ENCODE results near the gene MCHR2. TPM values are rescaled to one million over a fixed set of nuclear protein-coding genes. Genes with fewer than 3 reads are reported as not detected.

MCHR2 gene
- total RNA-seq, 4 donors from 2014 or later: not detected

DNA sequence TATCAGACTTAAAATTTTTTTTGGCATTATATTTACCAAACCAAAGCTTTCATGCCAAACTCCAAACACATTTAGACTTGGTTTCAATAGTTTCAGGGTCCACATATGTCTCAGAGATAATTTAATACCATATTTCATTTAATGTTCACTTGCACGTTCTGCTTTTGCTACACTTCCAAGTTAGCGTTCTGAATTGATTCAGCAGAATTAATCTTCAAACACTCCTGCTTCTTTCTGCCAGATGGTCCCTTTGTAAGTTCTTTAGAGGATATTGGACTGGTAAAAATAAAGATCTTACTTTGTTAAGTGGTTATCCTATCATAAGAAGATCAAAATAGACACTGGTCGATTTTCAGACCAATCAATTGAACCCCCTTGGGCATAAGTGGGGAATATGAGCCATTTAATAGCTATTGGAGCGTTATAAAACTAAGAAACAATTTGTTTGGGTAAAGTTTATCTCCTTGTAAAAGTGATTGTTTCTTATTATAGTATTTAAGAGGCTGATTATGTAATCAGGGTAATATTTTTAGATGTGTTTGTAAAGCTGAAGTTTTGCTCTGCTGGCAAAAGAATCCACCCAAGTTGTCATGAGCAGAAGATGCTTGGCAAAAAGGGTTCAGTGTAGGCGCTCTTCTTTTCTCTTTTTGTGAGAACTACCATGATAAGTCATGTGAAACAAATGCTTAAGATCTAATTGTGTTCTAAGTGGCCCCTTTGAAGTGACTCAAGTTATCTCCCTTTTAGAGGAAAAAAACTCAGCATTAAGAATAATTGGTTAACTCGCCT, 92.2 kb downstream of the MCHR2 start:
- Histone ChIP-seq H3K27me3 (no peaks in the 10 kb centered on the region), H3K4me3 (no peak overlapping the region), H3K27ac (no peak overlapping the region), H3K36me3 (no peaks in the 10 kb centered on the region), H3K4me1 (no peaks in the 10 kb centered on the region), H3K9me3 (no peaks in the 10 kb centered on the region)
- TF ChIP-seq POLR2A (IDR thresholded peaks at IDR 0.05): no peak
- TF ChIP-seq, protein P1, sequence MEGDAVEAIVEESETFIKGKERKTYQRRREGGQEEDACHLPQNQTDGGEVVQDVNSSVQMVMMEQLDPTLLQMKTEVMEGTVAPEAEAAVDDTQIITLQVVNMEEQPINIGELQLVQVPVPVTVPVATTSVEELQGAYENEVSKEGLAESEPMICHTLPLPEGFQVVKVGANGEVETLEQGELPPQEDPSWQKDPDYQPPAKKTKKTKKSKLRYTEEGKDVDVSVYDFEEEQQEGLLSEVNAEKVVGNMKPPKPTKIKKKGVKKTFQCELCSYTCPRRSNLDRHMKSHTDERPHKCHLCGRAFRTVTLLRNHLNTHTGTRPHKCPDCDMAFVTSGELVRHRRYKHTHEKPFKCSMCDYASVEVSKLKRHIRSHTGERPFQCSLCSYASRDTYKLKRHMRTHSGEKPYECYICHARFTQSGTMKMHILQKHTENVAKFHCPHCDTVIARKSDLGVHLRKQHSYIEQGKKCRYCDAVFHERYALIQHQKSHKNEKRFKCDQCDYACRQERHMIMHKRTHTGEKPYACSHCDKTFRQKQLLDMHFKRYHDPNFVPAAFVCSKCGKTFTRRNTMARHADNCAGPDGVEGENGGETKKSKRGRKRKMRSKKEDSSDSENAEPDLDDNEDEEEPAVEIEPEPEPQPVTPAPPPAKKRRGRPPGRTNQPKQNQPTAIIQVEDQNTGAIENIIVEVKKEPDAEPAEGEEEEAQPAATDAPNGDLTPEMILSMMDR (IDR thresholded peaks at IDR 0.05 in 4 of 5, conservative IDR thresholded peaks at IDR 0.05 in 1 of 5): no peak
- no peak for DNase-seq
- in situ Hi-C loops (cut with MboI; ENCODE audit: low sequenced_read_pairs in 4 of 4) (no loop called here), intact Hi-C loops (cut with DNase I; ENCODE audit: low total_unique reads) (no loop called here)
- no peak for ATAC-seq

DNA sequence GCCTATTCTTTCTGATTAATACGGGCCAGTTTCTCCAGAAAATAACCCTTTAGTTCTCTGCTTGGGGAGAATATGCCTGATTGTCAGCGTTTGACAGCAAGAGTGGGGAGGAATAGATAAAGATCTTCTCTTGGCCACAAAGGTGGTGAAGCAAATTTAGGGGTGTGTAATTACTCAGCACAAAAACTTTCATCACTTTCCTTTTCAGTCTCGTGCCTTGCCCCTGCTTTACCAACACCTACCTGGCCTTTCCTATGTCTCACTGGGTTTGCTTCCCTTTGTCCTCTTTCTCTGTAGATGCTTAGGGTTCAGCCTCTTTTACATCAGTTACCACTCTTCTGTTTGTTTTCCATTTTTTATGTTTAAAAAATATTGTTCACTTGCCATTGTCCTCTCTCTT, 99.2 kb downstream of the MCHR2 start:
- TF ChIP-seq, protein P1 (IDR thresholded peaks at IDR 0.05 in 4 of 5, conservative IDR thresholded peaks at IDR 0.05 in 1 of 5): no peak
- TF ChIP-seq POLR2A (IDR thresholded peaks at IDR 0.05): no peak
- intact Hi-C loops (cut with DNase I; ENCODE audit: low total_unique reads) (no loop called here), in situ Hi-C loops (cut with MboI; ENCODE audit: low sequenced_read_pairs in 4 of 4) (no loop called here)

DNA sequence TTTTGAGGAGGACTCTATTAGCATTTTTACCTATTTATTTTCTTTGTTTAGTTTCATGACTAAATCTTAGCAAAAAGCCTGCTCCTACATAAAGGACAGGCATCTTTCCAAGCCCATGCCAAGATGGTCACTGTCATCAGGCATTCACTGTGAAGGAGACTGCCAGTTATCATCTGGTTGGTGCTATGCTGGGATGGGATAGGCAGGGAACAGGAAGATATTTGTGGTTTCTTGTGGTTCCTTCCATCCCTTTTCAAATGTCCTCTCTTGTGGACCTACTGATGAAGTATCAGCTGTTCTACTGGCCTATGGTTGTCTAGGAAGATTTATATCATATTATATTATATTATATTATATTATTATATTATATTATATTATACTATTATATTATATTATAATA, 107.0 kb downstream of the MCHR2 start:
- Histone ChIP-seq H3K27me3 (no peaks in the 10 kb centered on the region), H3K4me3 (no peak overlapping the region), H3K4me1 (no peaks in the 10 kb centered on the region), H3K9me3 (no peaks in the 10 kb centered on the region), H3K27ac (no peak overlapping the region), H3K36me3 (no peaks in the 10 kb centered on the region)
- DNase-seq (no peak), ATAC-seq (no peak)
- TF ChIP-seq, protein P1 (IDR thresholded peaks at IDR 0.05 in 4 of 5, conservative IDR thresholded peaks at IDR 0.05 in 1 of 5): no peak
- TF ChIP-seq POLR2A (IDR thresholded peaks at IDR 0.05): no peak
- in situ Hi-C loops (cut with MboI; ENCODE audit: low sequenced_read_pairs in 4 of 4) (no loop called here), intact Hi-C loops (cut with DNase I; ENCODE audit: low total_unique reads) (no loop called here)

More for the DNA sequence above, 99.2 kb downstream of the MCHR2 start:
- H3K36me3 ChIP-seq: no peaks in the 10 kb centered on the region
- no peaks in the 10 kb centered on the region for H3K27me3 ChIP-seq
- no peaks in the 10 kb centered on the region for H3K4me1 ChIP-seq
- H3K9me3 ChIP-seq: no peaks in the 10 kb centered on the region
- H3K27ac ChIP-seq: no peak overlapping the region
- H3K4me3 ChIP-seq: no peak overlapping the region
- no peak for ATAC-seq
- no peak for DNase-seq

DNA sequence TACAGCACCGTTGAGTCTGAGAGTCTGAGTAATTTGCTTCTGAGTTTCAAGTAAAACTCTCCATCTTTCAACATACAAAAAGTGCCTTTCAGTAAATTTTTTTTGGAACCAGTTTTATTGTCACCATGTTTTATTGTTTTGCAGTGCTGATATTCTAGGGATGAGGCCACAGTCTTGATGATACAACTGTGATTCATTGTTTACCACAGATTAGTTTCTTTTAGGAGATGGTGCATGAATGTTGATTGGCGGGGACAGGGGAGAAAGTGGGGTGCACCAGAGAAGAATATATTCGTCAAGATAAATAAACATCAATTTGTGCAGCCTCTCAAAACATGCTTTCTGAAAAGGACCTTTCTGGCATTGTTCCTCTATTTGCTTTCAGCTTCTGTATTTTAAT, 109.0 kb downstream of the MCHR2 start:
- H3K36me3 ChIP-seq: no peaks in the 10 kb centered on the region
- in situ Hi-C loops (cut with MboI; ENCODE audit: low sequenced_read_pairs in 4 of 4): no loop called here
- H3K4me1 ChIP-seq: no peaks in the 10 kb centered on the region
- intact Hi-C loops (cut with DNase I; ENCODE audit: low total_unique reads): no loop called here
- no peaks in the 10 kb centered on the region for H3K9me3 ChIP-seq
- H3K27me3 ChIP-seq: no peaks in the 10 kb centered on the region
- no peak overlapping the region for H3K4me3 ChIP-seq
- no peak for ATAC-seq
- H3K27ac ChIP-seq: no peak overlapping the region
- TF ChIP-seq POLR2A (IDR thresholded peaks at IDR 0.05): no peak
- TF ChIP-seq, protein P1 (IDR thresholded peaks at IDR 0.05 in 4 of 5, conservative IDR thresholded peaks at IDR 0.05 in 1 of 5): no peak
- DNase-seq: no peak
